ENCODE data around the gene FAM107B. TPM values are rescaled to one million over a fixed set of nuclear protein-coding genes. Genes with fewer than 3 reads are reported as not detected.

FAM107B gene
- polyA plus RNA-seq, 3 donors from 2014 or later: 240 to 338 (median 268) TPM

- Mint-ChIP-seq H3K4me3 (no peak overlapping the region), H3K27ac (no peak overlapping the region), H3K36me3 (no peaks in the 10 kb centered on the region), H3K9me3 (no peaks in the 10 kb centered on the region), H3K27me3 (ENCODE audit: low read depth in 3 of 3) (peaks cover 3 to 9% (median 8%) of the 10 kb centered on the region in 3 donors), H3K4me1 (no peaks in the 10 kb centered on the region)
- no peak for DNase-seq
Observed at GRCh38 chr10:14478201-14478600, 296.5 kb downstream of the FAM107B start.

- no peak for DNase-seq
- Mint-ChIP-seq H3K27me3 (ENCODE audit: low read depth in 3 of 3) (peaks cover 0 to 12% (median 8%) of the 10 kb centered on the region in 3 donors), H3K4me1 (no peaks in the 10 kb centered on the region), H3K36me3 (no peaks in the 10 kb centered on the region), H3K4me3 (no peak overlapping the region), H3K27ac (no peak overlapping the region), H3K9me3 (no peaks in the 10 kb centered on the region)
Observed at GRCh38 chr10:14477408-14477710, 297.3 kb downstream of the FAM107B start.

- no peak for DNase-seq
- Mint-ChIP-seq H3K36me3 (no peaks in the 10 kb centered on the region), H3K4me1 (no peaks in the 10 kb centered on the region), H3K27me3 (ENCODE audit: low read depth in 3 of 3) (peaks cover 0 to 12% (median 8%) of the 10 kb centered on the region in 3 donors), H3K27ac (no peak overlapping the region), H3K4me3 (no peak overlapping the region), H3K9me3 (no peaks in the 10 kb centered on the region)
Observed at GRCh38 chr10:14476641-14477407, 297.9 kb downstream of the FAM107B start.

GRCh38 chr10:14476006-14476405 lies 298.7 kb downstream of the FAM107B start:
- Mint-ChIP-seq H3K27me3 (ENCODE audit: low read depth in 3 of 3) (peaks cover 0 to 12% (median 8%) of the 10 kb centered on the region in 3 donors), H3K27ac (no peak overlapping the region), H3K9me3 (no peaks in the 10 kb centered on the region), H3K36me3 (no peaks in the 10 kb centered on the region), H3K4me1 (no peaks in the 10 kb centered on the region), H3K4me3 (no peak overlapping the region)
- no peak for DNase-seq

- H3K36me3 Mint-ChIP-seq: no peaks in the 10 kb centered on the region
- no peak overlapping the region for H3K4me3 Mint-ChIP-seq
- H3K27ac Mint-ChIP-seq: no peak overlapping the region
- no peaks in the 10 kb centered on the region for H3K4me1 Mint-ChIP-seq
- no peaks in the 10 kb centered on the region for H3K9me3 Mint-ChIP-seq
- H3K27me3 Mint-ChIP-seq (ENCODE audit: low read depth in 3 of 3): peaks cover 2 to 15% (median 8%) of the 10 kb centered on the region in 3 donors
- DNase-seq: no peak
Observed at GRCh38 chr10:14474656-14475055, 300.0 kb downstream of the FAM107B start.

GRCh38 chr10:14470920-14471319 lies 303.8 kb downstream of the FAM107B start:
- DNase-seq: no peak
- Mint-ChIP-seq H3K9me3 (no peaks in the 10 kb centered on the region), H3K36me3 (no peaks in the 10 kb centered on the region), H3K27ac (no peak overlapping the region), H3K4me3 (no peak overlapping the region), H3K27me3 (ENCODE audit: low read depth in 3 of 3) (peaks cover 2 to 20% (median 2%) of the 10 kb centered on the region in 3 donors), H3K4me1 (no peaks in the 10 kb centered on the region)

GRCh38 chr10:14468726-14469125 lies 306.0 kb downstream of the FAM107B start:
- Mint-ChIP-seq H3K27ac (no peak overlapping the region), H3K27me3 (ENCODE audit: low read depth in 3 of 3) (peaks cover 2 to 12% (median 4%) of the 10 kb centered on the region in 3 donors), H3K4me3 (no peak overlapping the region), H3K9me3 (no peaks in the 10 kb centered on the region), H3K4me1 (no peaks in the 10 kb centered on the region), H3K36me3 (no peaks in the 10 kb centered on the region)
- DNase-seq: no peak

Other genes starting within 250 kb of the FAM107B start
- gene CDNF, start 63.1 kb upstream of the FAM107B start, polyA plus RNA-seq: 1 to 10 TPM in 1 of 3 donors, under 1 TPM in 1, not detected in 1; 0.58 to 1.3 TPM
- gene HSPA14, start 63.4 kb upstream of the FAM107B start, polyA plus RNA-seq: 10 to 100 TPM; 17.0 to 22.0 (median 19.0) TPM
- 10 to 100 TPM; 10.1 to 21.3 (median 13.6) TPM for gene MSANTD7, start 63.4 kb upstream of the FAM107B start, polyA plus RNA-seq
- 1 to 10 TPM in 2 of 3 donors, not detected in 1; 2.6 to 5.0 TPM for gene SUV39H2, start 104.0 kb upstream of the FAM107B start, polyA plus RNA-seq
- 10 to 100 TPM in 2 of 3 donors, 1 to 10 TPM in 1; 9.3 to 33.8 (median 13.9) TPM for gene DCLRE1C, start 179.2 kb upstream of the FAM107B start, polyA plus RNA-seq
- 1 to 10 TPM in 2 of 3 donors, not detected in 1; 1.1 to 1.5 TPM for gene MEIG1, start 184.5 kb upstream of the FAM107B start, polyA plus RNA-seq

Measured in immature natural killer cell (primary cell).